PC-9 (cell line): ENCODE measurements around the gene GYS2.

Experiments
- CTCF ChIP-seq: fragments of 200-600 bp; sonication (generic); conservative IDR thresholded peaks from 2 replicates; pipeline ENCODE4 v1.6.1; 2017; ENCODE audit warnings: mixed run types, antibody characterized with exemption, mild to moderate bottlenecking, moderate library complexity
- EZH2 ChIP-seq: fragments of 200-600 bp; sonication (generic); IDR thresholded peaks from 2 replicates; pipeline ENCODE4 v1.8.0; 2017; ENCODE audit warnings: antibody characterized with exemption, low read depth

GRCh38 chr12:21615431-21615830 lies 10.8 kb upstream of the GYS2 start:
- TF ChIP-seq CTCF (no peak), EZH2 (no peak)
